ENCODE data around the gene GPX2.

GPX2 gene

GRCh38 chr14:64942531-64943111 is at the start of gene GPX2:
Gene GPX2, minus strand, starts transcription at chr14:64942745. Its CDS starts 19 bp downstream, at chr14:64942726.
- DNase-seq, result peak; percentile 61

DNA sequence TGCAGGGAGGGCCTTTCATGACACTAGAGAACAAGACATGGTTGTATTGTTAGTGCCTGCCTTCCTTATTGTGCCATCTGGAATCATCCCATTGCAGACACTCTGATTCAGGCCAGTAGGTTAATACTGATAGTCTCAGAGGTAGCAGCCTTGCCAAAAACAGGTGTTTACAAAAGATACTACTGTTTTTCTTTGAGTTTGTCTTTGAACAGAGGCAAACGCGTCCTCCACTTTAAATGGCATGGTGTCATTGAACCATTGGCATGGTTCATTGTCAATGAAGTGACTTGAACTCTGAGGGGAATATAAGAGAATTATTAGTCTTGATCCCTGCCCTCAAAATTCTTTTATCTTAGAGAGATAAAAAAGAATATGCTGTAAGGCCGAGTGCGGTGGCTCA is 48.4 kb upstream of the GPX2 start:
- DNase-seq, result no peak

DNA sequence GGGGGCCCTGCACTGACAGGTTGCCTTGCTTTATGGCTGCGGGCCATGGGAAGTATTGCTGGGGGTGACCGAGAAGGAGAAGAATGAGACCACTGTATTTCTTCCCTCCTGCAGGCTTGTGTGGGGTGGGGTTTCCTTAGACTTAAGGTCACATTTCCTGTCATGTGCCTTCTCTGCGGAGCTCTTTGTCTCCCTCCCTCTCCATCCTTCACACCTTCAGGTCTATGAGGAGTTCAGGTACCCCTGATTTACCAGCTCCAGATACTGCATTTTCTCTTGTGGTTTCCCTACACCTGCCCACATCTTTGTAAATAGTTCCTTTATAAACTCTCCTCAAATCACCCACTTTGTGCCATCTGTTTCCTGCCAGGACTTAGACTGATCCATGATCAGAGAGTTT is 47.8 kb upstream of the GPX2 start:
- no peak for DNase-seq

DNA sequence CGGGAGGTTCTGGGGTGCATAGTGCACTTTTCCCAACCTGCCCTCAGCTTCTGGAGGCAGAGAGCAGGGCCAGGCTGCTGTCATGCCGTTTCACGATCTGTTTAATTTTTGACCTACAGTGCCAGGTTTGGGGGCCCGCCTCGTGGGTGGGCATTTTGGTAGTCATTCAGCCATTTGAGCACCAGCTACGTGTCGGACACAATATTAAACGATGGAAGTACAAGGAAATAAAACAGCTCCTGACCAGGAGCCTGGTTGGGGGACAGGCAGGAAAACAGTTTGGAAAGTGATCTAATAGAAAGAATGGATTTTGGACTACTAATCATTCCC is 44.9 kb upstream of the GPX2 start:
- DNase-seq, result no peak

GRCh38 chr14:64986648-64987437 is 44.3 kb upstream of the GPX2 start, which contains the start of gene FNTB:
Gene FNTB, plus strand, starts transcription at chr14:64986895. Its CDS starts 59 bp downstream, at chr14:64986954.
- DNase-seq, result peak; percentile 96

- DNase-seq, result peak; percentile 62
These were observed 41.1 kb upstream of the GPX2 start for GRCh38 chr14:64983439-64984310.

- DNase-seq, result no peak
These were observed 37.0 kb upstream of the GPX2 start for GRCh38 chr14:64979336-64980074.

DNA sequence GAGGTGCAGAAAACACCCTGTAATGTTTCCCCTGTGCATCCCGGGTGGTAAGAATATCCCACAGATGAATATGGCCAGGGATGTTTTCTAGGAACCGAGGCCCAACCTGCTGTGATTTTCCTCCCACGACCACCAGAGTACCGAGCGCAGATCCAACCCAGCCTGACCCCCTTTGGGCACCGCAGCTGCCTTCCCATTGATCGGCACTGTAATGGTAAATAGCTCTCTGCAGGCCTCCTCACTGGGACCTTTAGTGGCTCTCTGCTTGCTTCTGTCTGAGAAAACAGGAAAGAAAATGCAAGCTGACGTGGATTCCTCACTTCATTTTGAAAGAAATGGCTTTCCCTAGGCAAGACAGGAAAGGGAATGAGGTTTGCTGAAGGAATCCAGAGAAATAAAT is 32.0 kb upstream of the GPX2 start:
- no peak for DNase-seq

DNA sequence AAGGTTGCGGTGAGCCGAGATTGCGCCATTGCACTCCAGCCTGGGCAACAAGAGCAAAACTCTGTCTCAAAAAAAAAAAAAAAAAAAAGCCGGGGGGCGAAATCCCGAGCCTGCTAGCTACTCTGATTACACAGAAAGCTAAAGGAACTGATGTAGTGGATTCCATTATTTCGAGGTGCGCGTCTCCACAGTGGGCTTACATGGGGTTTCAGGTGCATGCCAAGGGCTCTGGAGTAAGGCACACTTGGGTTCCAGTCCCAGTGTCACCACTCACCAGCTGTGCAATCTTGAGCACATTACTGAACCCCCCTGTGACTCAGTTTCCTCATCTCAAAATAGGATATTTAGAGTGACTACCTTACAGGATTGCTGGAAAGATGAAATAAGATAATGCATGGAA is 31.3 kb upstream of the GPX2 start:
- no peak for DNase-seq

DNA sequence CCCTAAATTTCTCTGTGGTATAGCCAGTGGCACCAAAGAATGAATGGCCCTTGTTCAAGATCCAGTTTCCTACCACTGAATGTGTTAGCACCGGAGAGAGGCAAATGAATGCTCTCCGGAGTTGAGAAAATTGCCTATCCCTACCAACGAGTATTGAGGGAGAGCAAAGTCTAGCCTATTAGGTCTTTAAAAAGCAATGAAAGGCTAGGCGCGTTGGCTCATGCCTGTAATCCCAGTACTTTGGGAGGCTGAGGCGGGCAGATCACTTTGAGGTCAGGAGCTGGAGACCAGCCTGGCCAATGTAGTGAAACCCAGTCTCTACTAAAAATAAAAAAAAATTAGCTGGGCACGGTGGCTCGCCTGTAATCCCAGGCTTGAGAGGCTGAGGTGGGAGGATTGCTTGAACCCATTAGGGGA is 30.5 kb upstream of the GPX2 start:
- no peak for DNase-seq

DNA sequence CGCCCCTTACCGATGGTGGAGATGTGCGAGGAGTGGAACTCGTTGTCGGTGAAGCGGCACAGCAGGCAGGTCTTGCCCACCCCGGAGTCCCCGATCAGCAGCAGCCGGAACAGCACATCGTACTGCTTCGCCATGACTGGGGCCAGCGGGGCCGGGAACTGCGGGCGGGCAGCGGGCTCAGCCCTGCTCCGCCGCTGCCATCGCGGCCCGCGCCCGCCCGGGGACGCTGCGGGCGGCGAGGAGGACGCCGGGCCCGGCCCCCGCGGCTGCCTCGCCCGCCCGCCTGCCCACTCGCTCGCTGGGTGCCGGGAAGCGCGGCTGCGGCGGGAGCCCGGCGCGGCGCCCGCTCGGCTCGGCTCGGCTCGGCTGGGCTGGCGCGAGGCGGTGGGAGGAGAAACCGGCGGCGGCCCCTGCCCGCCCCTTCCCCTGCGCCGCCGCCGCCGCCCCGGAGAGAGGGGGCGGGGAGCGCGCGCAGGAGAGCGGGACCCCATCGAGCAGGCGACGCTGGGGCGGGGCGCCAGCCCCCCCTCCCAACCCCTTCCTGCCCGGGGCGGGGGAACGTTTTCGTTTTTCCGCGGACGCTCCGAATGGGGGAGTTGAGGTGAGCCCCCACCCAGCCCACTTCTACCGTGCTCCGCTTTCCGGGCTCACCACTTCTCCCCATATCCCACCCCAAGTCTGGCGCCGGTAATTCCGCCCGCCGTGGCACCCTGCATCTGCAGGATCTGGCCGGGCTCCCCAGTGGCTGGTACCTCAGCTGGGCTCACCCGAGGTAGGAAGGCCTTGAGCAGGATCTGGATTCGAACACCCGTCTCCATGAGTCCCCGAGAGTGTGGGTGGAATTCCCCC is 29.6 kb upstream of the GPX2 start, which contains the start of gene RAB15:
Gene RAB15, minus strand, starts transcription at position 394 of the 849 bp plus-strand sequence. Its CDS starts 260 bp downstream, at position 134.
- no peak for DNase-seq

DNA sequence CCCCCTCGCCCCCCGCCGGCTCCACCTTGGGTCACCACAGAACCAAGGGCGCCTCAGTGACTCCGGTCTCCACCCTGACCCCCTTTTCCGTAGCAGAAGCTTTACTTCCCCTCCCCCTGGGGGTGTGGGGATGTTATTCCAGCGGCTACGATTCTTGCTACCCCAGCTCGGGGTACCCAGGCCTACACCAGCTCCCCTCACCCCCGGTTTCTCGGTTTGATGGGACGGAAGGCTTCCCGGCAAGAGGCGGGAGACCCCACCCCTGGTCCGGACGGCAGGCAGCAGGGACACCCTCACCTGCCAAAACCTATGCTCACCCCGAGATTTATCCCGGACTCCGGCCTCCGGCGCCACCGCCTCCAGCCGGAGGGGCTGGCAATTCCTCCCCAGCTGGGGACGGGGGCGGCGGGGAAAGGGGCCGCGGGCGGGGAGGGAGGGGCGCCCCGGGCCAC is 29.0 kb upstream of the GPX2 start:
- DNase-seq, result no peak

- DNase-seq, result no peak
These were observed 28.4 kb upstream of the GPX2 start for GRCh38 chr14:64970776-64971477.

DNA sequence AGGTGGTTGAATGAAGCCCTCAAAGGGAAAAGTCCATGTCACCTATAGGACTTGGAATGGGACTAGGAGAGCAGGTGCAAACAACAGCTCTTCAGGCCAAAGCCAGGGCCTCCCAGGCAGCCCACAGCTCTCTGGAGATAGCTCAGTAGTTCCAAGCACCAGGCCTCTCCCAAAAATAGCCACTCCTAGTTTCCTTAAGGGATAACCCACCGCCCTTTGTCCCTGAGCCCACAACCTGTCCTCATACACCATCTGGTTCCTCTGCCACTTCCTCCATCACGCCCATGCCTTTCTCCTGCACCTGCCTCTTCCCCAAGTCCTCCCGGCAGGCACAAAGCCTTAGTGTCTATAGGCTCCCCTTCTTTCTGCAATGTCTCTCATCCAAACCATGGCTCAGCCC is 27.5 kb upstream of the GPX2 start:
- no peak for DNase-seq

DNA sequence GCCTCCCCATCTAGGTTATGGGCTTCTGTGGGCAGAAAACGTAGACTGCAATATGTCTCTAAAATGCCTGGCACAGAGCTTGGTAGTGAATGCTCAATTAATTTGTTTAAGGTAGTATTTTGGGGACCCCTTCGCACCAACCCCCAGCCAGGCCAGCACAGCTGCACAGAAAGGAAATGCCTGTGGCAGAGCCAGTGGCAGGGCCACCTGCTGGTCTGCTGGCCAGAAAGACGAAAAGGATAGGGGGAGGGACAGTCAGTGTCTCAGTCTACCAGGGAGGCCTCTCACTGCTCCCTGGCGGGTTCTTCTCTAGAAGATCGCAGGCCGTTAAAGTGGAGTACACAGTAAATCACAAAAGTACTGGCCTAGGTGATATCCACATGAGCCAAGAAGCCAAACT is 26.1 kb upstream of the GPX2 start:
- DNase-seq, result no peak

- DNase-seq, result no peak
These were observed 25.6 kb upstream of the GPX2 start for GRCh38 chr14:64968167-64968566.

- DNase-seq, result no peak
These were observed 24.4 kb upstream of the GPX2 start for GRCh38 chr14:64966976-64967375.

DNA sequence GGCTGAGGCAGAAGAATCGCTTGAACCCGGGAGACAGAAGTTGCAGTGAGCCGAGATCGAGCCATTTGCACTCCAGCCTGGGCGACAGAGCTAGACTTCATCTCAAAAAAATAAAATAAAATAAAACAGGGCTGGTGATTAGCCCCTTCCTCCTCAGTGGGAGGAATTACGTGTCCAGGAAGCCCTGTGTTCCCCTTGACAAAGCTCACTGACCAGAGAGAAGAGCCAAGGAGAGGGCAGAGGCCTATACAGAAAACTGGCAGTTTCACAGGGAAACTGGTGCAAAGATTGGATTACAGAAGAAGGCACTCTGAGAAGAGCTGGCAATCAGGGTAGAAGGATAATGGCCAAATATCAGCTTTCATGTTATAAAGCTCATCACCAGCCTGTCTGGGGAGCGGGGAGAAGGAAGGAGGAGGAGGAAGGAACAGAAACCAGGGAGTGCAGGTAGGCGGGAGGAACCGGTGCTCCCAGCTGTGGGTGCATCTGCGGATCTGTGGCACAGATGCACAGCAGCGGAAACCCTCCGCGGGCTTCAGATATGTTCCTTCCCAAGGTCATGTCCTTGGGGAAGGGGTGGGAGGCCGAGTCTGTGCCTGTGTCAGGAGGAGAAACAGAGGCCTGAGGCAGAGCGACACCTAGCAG is 22.9 kb upstream of the GPX2 start:
- DNase-seq, result no peak

DNA sequence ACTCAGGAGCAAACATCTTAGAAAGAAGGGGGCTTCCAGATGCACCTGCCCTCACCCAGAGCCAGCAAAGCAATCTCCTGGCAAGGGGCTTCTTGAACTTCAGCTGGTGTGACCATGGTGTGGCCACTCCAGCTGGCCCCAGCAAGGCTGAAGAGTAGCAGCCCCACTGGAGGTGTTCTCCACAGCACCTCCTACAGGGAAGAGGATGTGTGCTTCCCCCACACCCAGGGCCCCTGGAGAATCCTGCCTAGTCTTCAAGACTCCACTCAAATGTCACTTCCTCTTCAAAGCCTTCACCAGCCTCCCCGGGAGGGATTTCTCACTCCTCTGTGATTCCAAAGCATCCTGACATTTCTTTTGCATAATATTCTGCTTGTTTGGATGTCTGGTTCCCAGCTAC is 21.1 kb upstream of the GPX2 start:
- no peak for DNase-seq

- DNase-seq, result no peak
These were observed 18.3 kb upstream of the GPX2 start for GRCh38 chr14:64960762-64961276.

Measured in NCI-H526 treated with DMSO at 0.1 percent for 48 hours (cell line).